NCI-H524 treated with DMSO at 0.1 percent for 48 hours (cell line): ENCODE measurements around the gene IDH2.
"Not testable (repeated sequence)": the region's sequence is repeated elsewhere in the genome, so short reads cannot be mapped to it uniquely, and the experiment has no call there.

ENCODE experiments used
- DNase-seq: peaks from one replicate; lab custom pipeline; 2025; lab: John Stamatoyannopoulos, UW

IDH2 gene

DNA sequence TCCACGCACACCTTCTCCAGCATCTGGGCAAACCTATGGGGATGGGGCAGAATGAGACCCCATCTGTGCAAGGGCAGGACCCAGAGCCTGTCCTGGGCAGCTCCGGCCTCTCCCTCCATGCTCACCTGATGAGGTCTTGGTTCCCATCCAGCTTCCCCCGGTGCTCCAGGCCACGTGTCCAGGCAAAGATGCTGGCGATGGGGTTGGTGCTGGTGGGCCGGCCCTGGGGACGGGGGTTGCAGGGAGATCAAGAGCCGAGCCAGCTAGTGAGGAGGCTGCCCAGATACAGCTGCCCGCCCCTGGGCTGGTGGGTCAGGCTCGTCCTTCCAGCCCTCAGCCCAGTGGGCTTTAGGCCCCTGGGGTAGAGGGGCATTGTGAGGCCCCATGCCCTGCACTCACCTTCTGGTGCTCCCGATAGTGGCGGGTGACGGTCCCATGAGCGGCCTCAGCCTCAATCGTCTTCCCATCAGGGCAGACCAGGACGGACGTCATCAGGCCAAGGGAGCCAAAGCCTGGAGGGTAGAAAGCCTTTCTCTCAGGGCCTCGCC lies 17.3 kb downstream of the IDH2 start:
- DNase-seq, result no peak

DNA sequence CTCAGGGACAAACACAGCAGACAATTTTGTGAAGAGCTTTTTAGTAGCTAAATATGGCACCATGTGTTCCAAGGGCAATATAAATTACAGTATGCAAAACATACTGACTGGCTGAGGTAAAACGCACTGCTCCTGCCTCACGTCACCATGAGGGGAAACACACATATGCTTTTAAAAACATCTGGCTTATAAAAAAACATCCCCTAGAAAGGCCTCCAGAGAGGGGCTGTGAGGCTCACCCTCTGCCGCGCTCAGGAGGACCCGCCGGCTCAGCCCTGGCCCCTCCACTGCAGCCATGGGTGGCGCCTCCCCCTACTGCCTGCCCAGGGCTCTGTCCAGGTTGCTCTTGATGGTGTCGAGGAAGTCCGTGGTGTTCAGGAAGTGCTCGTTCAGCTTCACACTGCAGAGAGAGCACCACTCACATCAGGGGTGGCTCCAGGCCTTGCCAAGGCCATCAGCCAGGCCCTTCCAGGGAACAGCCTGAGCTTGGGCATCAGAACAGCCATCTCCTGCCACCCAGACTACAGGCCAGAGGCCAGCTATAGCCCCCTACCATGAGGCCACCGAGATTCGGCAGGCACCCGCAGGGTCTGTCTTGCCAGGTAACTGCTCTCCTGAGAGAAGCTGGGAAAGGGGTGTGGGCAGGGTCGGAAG lies 18.2 kb downstream of the IDH2 start:
- DNase-seq, result no peak

GRCh38 chr15:90083419-90083818 lies 18.8 kb downstream of the IDH2 start:
- DNase-seq, result no peak

DNA sequence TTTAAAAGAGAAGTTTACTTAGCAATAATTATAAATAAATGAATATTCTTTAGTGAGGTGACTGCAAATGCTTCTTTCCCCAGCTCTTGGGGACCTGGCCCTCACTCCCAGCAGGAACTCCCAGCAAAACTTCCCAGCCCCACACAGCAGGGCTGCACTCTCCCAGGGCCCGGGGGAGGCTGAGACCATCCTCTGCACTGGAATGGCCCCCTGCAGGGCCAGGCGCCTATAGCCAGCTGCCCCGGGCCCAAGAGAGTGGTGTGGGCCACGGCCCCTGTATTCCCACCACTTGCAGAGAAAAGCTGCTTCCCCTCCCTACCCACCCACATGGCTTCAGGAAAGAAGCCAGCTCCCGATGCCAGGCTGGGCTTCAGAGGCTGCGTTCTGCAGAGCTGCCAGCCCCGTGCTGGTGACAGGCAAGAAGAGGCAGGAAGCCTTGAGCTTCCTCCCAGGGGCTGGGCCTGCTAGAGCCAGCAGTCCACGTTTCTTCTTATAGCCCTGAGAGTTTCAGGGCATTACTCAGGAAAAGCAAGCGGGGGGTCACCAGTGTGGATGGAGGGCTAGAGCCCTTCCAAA lies 20.0 kb downstream of the IDH2 start:
- DNase-seq, result no peak

DNA sequence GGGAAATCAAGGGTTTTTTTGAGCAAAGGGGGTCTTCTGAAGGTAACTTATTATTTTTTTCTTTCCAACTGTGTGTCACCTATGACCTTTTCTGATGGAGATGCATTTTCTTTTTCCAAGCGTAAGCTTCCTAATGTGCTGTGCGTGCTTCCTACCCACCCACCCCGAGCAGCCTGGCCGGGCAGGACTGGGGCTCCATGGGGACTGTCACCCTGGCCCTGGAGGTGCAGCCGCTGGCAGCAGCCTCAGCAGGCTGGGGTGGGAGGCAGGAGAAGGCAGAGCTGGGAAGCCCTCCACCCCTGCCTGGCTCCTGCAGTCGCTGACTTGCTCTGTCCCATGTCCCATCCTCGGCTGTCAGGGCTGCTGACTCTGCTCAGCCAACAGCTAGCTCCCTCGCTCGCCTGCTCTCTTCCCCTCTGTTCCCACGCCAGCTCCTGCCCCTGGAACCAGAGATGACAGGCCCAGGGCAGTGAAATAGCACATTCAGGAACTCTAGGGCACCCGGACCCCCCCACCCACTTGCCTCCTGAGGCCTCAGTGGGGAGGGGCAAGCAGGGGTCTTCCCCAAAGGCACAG lies 21.4 kb downstream of the IDH2 start:
- DNase-seq, result no peak

- no peak for DNase-seq
These were observed 21.9 kb downstream of the IDH2 start for GRCh38 chr15:90080458-90080755.

GRCh38 chr15:90079619-90080457 lies 22.4 kb downstream of the IDH2 start:
- no peak for DNase-seq

GRCh38 chr15:90078965-90079364 lies 23.3 kb downstream of the IDH2 start:
- no peak for DNase-seq

DNA sequence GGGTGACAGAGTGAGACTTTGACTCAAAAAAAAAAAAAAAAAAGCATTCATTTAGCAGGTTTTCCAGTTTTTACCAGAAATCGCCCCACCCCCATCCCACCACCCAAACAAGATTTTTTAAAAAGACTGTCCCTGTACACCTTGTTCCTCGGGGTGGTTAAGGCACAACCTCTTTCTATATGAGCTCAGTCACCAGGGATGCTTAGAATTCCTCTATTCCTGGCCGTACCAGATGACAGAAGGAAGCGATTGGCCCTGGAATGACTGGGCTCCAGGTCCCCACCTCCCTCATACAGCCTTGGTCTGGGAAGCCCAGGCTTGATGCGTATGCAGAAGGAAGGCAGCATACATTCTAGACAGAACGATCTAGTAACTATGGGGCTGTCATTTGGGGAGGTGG lies 25.6 kb downstream of the IDH2 start:
- no peak for DNase-seq

GRCh38 chr15:90075420-90076289 lies 26.6 kb downstream of the IDH2 start:
- no peak for DNase-seq

GRCh38 chr15:90074916-90075315 lies 27.4 kb downstream of the IDH2 start:
- no peak for DNase-seq

DNA sequence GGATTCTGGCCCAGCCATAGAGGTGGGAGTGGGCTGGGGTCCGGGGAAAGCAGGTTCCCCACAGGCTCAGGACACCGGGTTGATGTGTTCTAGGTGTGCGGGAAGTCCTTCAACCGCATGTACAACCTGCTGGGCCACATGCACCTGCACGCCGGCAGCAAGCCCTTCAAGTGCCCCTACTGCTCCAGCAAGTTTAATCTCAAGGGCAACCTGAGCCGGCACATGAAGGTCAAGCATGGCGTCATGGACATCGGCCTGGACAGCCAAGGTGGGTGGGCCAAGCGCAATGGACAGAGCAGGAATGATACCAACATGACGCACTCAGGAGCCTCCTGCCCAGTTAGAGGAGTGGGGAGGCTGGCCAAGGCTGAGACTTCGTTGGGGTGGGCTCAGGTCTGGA lies 28.2 kb downstream of the IDH2 start:
- no peak for DNase-seq

DNA sequence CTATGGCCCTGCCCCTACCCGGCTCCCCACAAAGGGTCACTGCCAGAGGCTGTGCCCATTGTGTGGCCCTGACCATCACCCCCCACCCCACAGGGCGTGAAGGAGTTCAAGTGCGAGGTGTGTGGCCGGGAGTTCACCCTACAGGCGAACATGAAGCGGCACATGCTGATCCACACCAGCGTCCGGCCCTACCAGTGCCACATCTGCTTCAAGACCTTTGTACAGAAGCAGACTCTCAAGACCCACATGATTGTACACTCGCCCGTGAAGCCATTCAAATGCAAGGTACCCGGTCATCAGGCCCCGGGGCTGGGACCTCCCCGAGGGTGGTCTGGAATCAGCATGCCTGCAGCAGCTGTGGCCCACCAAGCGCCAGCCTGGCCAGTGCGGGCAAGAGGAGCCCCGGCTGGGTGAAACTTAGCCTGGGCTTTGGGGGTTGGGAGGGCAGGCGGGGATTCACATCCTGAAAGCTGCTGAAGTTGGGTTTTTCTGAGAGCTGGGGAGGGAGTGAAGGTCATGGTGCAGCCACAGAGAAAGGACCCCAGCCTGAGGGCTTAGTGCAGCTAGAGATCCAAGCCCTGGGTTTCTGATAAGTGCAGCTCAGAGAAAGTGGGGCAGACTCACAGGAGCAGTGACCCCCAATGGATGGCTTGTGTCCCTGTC lies 29.2 kb downstream of the IDH2 start:
- no peak for DNase-seq

GRCh38 chr15:90071220-90071807 lies 31.0 kb downstream of the IDH2 start:
- peak; percentile 22 for DNase-seq

- not testable (repeated sequence) for DNase-seq
These were observed 31.6 kb downstream of the IDH2 start for GRCh38 chr15:90070623-90071022.

- no peak for DNase-seq
These were observed 34.2 kb downstream of the IDH2 start for GRCh38 chr15:90067953-90068606.

GRCh38 chr15:90067181-90067952 lies 34.9 kb downstream of the IDH2 start:
- no peak for DNase-seq

DNA sequence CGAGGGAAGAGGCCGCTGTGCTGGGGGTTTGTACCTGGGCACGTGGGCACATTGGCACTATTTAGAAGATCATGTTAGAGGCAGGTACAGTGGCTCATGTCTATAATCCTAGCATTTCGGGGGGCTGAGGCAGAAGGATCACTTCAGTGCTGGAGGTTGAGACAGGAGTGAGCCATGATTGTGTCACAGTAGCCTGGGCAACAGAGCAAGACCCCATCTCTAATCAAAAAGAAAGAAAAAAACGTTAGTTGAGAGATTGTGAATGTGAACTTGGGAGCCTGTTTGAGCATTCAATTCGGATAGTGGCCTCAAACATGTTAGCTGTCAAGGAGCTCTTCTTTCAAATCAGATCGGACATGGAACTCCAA lies 36.6 kb downstream of the IDH2 start:
- DNase-seq, result no peak

GRCh38 chr15:90064911-90065681 lies 37.2 kb downstream of the IDH2 start:
- no peak for DNase-seq
